Stimulated activated naive CD8-positive, alpha-beta T cell treated with anti-CD3 and anti-CD28 coated beads, Interleukin-15, Interleukin-2, amounts not matched to agents 100 U/mL and 50 U/mL, for 24 hours (primary cell): ENCODE data around the gene TFAP2A.

ENCODE experiments used
- ATAC-seq: fragments of 150-1000 bp; cut with Tn5 transposase; one replicate; pipeline ENCODE4 v1.10.0; 2021
- DNase-seq: peaks from one replicate; pipeline ENCODE4 v3.0.0; 2021

TFAP2A gene

GRCh38 chr6:10412461-10413261, 2.2 kb downstream of the TFAP2A start:
- DNase-seq (no peak), ATAC-seq (peak; percentile 32)

- ATAC-seq: peak; percentile 63
- peak; percentile 42 for DNase-seq
Observed at GRCh38 chr6:10411971-10412460, 2.9 kb downstream of the TFAP2A start.

- ATAC-seq: peak; percentile 8
- DNase-seq: no peak
Observed at GRCh38 chr6:10411131-10411970, 3.5 kb downstream of the TFAP2A start.

GRCh38 chr6:10410207-10411050, 4.4 kb downstream of the TFAP2A start:
- no peak for ATAC-seq
- no peak for DNase-seq

- ATAC-seq (no peak), DNase-seq (no peak)
Observed at GRCh38 chr6:10409731-10410206, 5.1 kb downstream of the TFAP2A start.

GRCh38 chr6:10409233-10409721, 5.6 kb downstream of the TFAP2A start:
- ATAC-seq: no peak
- no peak for DNase-seq

GRCh38 chr6:10408457-10408856, 6.4 kb downstream of the TFAP2A start:
- ATAC-seq (no peak), DNase-seq (no peak)

GRCh38 chr6:10407674-10408054, 7.2 kb downstream of the TFAP2A start:
- DNase-seq: no peak
- ATAC-seq: no peak

GRCh38 chr6:10407018-10407673, 7.7 kb downstream of the TFAP2A start:
- ATAC-seq (no peak), DNase-seq (no peak)

- DNase-seq (no peak), ATAC-seq (no peak)
Observed at GRCh38 chr6:10406556-10406955, 8.3 kb downstream of the TFAP2A start.

GRCh38 chr6:10405513-10405900, 9.4 kb downstream of the TFAP2A start:
- no peak for DNase-seq
- no peak for ATAC-seq

- ATAC-seq (no peak), DNase-seq (no peak)
Observed at GRCh38 chr6:10404799-10405512, 9.9 kb downstream of the TFAP2A start.

- ATAC-seq: peak; percentile 97
- peak; percentile 86 for DNase-seq
Observed at GRCh38 chr6:10404107-10404798, 10.6 kb downstream of the TFAP2A start.

- DNase-seq (no peak), ATAC-seq (peak; percentile 5)
Observed at GRCh38 chr6:10403385-10404106, 11.3 kb downstream of the TFAP2A start.

GRCh38 chr6:10402648-10403311, 12.1 kb downstream of the TFAP2A start:
- no peak for ATAC-seq

GRCh38 chr6:10401632-10402223, 13.1 kb downstream of the TFAP2A start:
- DNase-seq: no peak

More at GRCh38 chr6:10402648-10403311, 12.1 kb downstream of the TFAP2A start:
- DNase-seq: no peak

GRCh38 chr6:10401004-10401536, 13.8 kb downstream of the TFAP2A start:
- ATAC-seq (no peak), DNase-seq (no peak)

More at GRCh38 chr6:10401632-10402223, 13.1 kb downstream of the TFAP2A start:
- no peak for ATAC-seq

GRCh38 chr6:10400330-10400729, 14.5 kb downstream of the TFAP2A start:
- DNase-seq (no peak), ATAC-seq (no peak)
